Amniotic epithelial cell (primary cell): Measurements from ENCODE around the gene JAK1.

ENCODE experiments used
- DNase-seq: peaks from one replicate; pipeline ENCODE4 v3.0.0-alpha.2; 2010; ENCODE audit warnings: low read depth

Gene JAK1

DNA sequence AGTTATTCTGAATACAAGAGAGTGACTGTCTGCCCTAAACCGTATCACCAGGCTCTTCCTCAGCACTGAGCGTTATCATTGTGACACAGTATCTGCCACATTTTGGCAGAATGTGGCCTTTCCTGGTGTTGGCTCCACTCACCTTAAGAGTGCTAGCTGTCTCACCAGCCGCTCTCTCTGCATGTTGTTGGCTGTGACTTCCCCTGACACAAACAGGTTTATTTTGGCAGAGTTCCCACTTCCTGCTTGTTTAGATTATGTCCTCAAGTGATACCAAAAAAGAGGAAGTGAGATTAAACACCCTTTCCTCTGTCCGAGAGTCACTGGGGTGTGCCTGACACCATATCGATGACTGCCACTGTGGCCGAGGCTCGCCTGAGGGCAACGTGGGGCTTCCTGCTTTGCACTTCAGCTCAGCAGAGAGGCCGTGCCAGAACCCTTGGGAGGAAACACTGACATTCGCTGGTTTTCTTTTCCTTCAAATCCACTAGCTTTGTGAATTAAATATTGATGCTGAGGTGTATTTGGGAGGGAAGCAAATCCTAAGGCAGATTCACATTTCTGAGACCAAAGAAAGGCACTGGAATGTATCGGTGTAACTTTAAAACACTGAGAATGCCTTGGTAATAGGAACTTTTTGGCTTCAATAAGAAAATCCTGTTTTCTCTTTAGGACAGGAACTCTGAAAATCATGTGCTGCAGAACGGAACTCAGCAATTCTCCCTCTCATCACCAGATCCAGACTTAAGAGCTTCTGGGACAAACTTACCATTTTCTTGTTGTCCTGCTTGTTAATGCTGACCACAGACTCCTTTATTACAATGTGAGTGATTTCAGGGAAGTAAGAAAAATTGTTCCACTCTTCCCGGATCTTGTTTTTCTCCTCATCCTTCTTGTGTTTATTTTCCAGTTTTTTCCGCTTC is 102.1 kb downstream of the JAK1 start:
- DNase-seq, result no peak

DNA sequence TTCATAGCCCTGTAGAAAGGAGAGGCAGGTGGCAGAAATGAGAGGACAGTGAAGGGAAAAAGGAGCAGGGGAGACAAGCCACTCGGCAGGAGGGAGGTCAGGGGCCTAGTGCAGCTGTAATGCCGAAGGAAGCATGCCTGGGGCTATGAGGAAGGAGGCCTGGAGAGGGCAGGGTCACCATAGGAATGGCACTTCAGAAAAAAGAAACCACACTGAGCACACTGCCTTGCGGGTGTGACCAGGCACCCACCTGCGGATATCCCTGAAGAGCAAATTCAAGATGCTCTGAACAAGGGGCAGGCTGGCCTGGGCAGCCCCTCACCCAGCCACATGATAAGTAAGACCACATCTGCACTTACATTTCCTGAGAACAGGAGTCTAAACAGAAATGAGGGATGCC is 104.7 kb downstream of the JAK1 start:
- peak; percentile 40 for DNase-seq

- no peak for DNase-seq
These were observed 109.0 kb downstream of the JAK1 start for GRCh38 chr1:64857347-64857746.

DNA sequence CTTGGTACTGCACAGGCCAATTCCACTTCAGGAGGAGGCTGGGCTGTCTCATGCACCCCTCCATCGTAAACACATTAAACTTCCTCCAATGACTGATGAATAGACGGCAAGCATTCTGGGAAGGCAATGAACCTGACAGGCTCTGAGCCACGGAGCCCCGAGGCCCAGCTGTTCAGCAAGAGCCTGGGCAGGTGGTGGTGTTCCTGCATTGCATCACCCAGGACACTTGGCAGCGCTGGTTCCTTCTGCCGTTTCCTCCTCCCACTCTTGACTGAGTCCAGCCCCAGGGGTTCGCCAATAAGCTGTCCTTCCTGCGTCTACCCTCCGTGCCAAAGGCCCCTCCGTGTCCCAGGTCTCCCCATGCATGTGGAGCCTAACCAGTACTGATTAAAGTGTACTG is 109.8 kb downstream of the JAK1 start:
- peak; percentile 5 for DNase-seq

DNA sequence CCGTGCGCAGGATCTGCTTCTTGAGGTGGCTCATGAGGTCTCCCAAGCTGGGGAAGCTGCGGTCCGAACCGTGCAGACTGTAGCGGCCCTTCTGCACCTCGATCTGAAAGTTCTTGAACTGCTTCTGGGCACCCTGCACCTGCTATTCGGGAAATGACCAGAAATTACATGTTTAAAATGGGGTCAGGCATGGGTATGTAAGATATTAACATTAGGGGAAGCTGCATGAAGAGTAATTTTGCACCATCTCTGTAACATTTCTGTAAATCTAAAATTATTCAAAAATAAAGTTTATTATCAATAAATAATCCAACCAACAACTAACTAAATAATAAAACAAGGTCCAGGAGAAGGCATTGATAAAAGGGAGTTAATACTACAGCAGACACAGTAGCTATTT is 110.8 kb downstream of the JAK1 start:
- no peak for DNase-seq

- DNase-seq, result no peak
These were observed 111.7 kb downstream of the JAK1 start for GRCh38 chr1:64854674-64855073.

DNA sequence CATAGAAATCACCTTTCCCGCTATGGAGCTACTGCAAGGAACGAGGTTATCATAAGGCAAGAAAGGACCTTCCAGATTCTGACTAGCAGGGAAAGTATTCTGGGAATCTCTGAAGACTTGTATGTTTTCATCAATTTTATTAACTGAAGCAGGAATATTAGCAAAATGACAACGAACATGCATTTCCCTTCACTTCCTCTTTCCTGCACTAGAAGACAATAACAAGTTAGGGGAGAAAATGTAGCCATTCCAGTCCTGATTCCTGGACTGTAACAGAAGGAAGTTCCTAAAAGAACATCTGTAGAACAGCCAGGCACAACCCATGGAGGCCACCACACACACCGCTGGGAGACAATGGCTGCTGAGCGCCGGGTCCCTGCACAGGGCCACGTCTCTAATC is 114.7 kb downstream of the JAK1 start:
- DNase-seq, result no peak

DNA sequence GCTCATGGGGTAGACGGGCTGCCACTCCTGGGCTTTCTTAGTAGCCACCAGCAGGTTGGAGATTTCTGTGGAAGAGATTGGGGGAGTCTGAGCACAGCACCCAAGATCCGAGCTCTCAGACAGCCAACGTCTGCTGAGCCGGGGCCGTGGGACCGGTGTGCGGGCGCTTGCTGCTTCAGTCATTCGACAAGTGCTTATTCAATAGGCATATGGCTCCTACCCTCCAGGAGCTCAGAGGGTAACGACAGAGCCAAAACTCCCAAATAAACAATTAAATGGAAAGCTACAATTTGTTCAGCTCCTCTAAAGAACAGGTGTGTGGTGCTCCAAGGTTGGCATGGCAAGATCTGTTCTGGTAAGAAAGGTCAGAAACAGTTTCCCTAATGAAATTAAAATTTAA is 115.5 kb downstream of the JAK1 start:
- DNase-seq, result no peak

DNA sequence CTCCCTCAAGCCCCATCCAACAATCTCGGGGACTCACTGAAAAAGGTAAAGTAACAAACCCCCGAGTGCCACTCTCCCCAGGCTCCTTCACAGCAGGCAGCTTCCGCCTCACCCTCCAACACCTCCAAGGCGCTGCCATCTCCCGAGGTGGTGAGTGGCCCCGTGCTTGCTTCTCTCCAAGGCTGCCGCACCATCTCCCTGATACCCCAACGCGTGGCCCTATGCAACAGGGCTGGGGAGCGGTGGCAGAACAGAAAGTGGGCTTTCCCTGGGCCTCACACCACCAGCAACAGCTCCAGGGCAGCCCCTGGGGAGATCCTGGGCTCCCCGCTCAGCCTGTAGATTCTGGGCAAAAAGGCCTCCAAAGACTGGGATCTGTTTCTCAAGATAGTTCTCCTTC is 116.4 kb downstream of the JAK1 start:
- no peak for DNase-seq

DNA sequence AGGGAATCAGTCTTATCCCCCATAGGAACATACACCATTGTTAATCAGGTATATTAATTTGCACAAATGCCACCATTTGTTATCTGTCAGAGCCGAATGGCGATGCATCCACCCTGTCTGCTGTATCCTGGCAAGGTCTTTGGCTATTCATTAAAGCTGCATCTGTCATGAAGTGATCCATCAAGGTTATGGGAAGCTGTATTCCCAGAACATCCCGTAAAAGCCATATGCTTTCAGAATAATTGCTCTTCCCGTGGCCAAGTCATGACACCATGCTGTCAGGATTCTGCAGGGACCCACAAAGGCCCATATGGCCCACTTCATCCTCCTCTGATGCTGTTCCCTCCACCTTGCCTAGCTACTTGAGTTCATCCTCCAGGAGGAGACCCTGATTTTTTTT is 117.5 kb downstream of the JAK1 start:
- DNase-seq, result no peak

GRCh38 chr1:64848136-64848535 is 118.2 kb downstream of the JAK1 start:
- no peak for DNase-seq

DNA sequence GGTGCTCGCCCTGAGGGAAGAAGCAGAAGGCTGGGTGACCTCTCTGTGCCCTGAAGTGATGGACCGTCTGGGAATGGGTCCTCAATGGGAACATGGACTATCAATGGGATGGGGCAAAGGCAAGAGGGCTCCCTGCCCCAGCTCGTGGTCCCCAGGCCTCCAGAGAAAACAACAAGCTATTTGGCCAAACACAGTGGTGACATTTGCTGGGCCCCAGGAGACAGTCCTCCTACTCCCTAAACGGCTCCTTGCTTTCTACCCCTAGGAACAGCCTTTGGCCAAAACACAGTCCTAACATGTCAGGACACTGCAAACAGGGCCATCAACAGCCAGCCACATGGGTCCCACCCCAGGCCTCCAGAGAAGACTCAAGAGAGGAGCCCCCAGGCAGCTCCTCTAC is 118.7 kb downstream of the JAK1 start:
- DNase-seq, result no peak

GRCh38 chr1:64846573-64847430 is 119.5 kb downstream of the JAK1 start:
- DNase-seq, result no peak

DNA sequence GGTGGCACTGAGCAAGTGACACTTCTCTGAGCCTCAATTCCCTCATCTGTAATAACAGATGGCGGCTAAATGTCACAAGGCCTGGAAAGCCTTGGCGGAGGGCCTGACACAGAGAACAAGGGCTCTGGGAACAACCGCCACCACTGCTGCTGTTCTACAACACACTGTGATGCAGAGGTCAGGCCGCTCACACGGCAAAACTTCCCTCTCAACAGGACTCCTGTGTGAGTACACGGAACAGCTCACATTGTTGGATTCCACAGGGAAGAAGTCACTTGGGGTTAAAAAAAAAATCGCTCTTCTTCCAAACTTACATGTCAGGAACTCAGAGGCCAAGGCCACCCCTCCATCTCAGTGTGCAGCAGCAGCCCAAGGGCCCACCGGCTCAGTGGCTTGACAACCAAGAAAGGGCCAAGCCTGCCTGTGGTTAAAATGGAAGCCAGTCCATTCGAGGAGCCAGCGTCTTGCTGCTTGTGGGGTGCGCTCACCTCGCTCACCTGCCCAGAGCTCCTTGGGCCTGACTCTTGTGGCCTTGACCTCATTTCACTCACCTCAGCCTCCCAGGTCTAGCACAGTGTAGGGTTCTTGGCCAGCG is 120.4 kb downstream of the JAK1 start:
- DNase-seq, result no peak

DNA sequence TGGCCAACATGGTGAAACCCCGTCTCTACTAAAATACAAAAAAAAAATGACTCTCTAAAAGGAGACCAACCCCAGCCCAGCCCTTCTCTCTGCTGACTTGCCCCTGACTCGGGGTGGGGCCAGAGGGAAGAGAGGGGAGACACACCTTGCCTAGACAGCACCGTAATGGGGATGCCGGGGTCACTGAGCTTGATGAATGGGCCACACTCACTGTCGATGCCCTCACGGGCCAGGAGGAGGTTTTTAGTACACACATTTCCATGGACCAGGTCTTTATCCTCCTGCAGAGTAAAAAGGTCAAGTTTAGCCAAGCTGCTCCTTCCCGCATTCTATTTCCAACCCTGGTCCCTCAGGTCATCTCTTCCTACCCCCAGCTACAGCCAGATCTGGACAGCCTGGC is 121.7 kb downstream of the JAK1 start:
- DNase-seq, result no peak

DNA sequence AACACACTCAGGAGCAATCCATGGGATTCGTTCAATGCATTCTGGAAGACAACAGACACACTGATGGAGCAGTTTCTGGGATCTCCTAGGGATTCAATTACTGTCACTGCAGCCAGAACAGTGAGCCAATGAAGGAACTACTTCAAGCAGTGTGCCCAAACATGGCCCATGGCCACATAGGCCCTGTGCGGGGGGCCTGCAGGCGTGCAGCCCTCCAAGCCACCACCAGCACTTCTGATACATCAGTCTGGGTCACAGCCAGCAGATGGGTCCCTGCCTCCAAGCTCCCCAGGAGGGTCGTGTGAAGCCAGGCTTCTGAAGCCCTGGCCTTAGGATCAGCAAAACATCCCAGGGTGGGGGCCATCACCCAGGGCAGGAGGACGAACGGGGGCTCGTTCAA is 122.2 kb downstream of the JAK1 start:
- DNase-seq, result no peak

- DNase-seq, result no peak
These were observed 122.7 kb downstream of the JAK1 start for GRCh38 chr1:64843675-64844074.

DNA sequence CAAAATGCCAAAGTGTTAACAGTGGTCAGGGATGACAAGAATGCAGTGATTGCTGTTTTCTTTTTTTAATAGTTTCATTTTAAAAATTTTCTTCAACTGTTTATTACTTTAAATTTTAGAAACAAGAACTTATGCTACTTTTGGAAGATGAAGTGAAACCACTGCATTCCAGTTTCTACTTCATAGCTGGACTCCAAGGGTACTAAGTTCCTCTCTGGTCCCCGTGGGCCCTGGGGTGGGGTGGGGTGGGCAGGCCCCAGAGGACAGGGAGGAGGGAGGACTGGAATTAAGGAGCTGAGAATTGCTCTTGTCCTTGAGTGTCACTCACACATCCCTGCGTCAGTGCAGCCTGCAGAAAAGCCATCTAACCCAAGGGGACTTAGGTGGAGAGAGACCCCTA is 124.1 kb downstream of the JAK1 start:
- DNase-seq, result no peak

DNA sequence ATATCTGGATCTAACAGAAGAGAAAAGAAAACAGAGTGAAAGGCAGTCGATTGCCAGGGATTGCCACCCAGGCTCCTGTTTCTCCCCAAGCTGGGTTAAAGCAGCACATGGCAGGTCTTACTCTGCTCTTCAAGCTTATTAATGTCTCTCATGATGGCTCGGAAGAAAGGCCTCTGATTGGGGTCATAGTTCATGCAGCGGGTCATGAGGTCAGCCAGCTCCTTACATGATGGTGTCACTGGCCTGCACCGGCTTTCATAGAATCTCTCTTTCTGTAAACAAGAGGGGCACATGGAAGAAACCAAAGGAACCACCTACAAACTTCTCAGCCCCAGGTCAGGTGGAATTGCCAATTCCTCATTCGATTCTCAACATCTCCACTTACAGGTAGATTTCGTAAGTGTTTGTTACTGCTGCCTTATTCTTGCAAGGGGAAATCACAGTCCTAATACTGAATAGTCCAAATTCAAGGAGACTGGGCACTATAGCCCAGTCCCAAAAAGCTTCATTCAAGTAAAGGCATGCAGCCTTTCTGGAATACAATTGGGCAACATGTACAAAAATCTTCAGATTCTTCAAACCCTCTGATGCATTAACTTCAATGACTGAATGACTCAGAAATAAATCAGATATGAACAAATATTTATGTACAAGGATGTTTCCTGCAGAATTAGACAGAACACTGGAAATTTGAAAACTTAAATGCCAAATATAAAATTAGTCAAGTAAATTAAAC is 124.9 kb downstream of the JAK1 start:
- peak; percentile 44 for DNase-seq

GRCh38 chr1:64839732-64840405 is 126.5 kb downstream of the JAK1 start:
- DNase-seq, result no peak

GRCh38 chr1:64839261-64839660 is 127.1 kb downstream of the JAK1 start:
- DNase-seq, result no peak

- DNase-seq, result no peak
These were observed 127.9 kb downstream of the JAK1 start for GRCh38 chr1:64838486-64838885.
